Activated T-cell treated with anti-CD3 and anti-CD28 coated beads for 4 hours (primary cell): Measurements from ENCODE around the gene USH1G.
"Not testable (repeated sequence)": the region's sequence is repeated elsewhere in the genome, so short reads cannot be mapped to it uniquely, and the experiment has no call there.

Experiments used
- DNase-seq: peaks from one replicate; pipeline ENCODE4 v3.0.0-alpha.2; 2020

The USH1G gene

GRCh38 chr17:74922694-74923537 is at the start of gene USH1G:
TSS of gene USH1G (minus strand) at chr17:74923255. CDS start at chr17:74923073, 182 bp downstream.
- DNase-seq = peak; percentile 5

GRCh38 chr17:74972107-74972972 is 49.3 kb upstream of the USH1G start, which contains the start of gene HID1:
TSS of gene HID1 (minus strand) at chr17:74972759. CDS start at chr17:74972656, 103 bp downstream.
- DNase-seq = peak; percentile 83

- no peak for DNase-seq
These were observed 48.7 kb upstream of the USH1G start for GRCh38 chr17:74971842-74972106.

GRCh38 chr17:74971069-74971841 is 48.2 kb upstream of the USH1G start:
- no peak for DNase-seq

GRCh38 chr17:74970395-74970794 is 47.3 kb upstream of the USH1G start:
- no peak for DNase-seq

- DNase-seq = not testable (repeated sequence)
These were observed 46.4 kb upstream of the USH1G start for GRCh38 chr17:74969501-74969900.

- no peak for DNase-seq
These were observed 45.3 kb upstream of the USH1G start for GRCh38 chr17:74968361-74968780.

- no peak for DNase-seq
These were observed 42.0 kb upstream of the USH1G start for GRCh38 chr17:74964988-74965622.

- no peak for DNase-seq
These were observed 41.2 kb upstream of the USH1G start for GRCh38 chr17:74964246-74964761.

GRCh38 chr17:74963656-74964055 is 40.6 kb upstream of the USH1G start:
- DNase-seq = no peak

GRCh38 chr17:74962622-74963394 is 39.8 kb upstream of the USH1G start:
- no peak for DNase-seq

- DNase-seq = peak; percentile 82
These were observed 38.7 kb upstream of the USH1G start for GRCh38 chr17:74961657-74962350.

- peak; percentile 22 for DNase-seq
These were observed 37.7 kb upstream of the USH1G start for GRCh38 chr17:74960570-74961342.

GRCh38 chr17:74959826-74960515 is 36.9 kb upstream of the USH1G start:
- DNase-seq = no peak

GRCh38 chr17:74957935-74958740 is 35.1 kb upstream of the USH1G start:
- DNase-seq = peak; percentile 75

- DNase-seq = no peak
These were observed 33.0 kb upstream of the USH1G start for GRCh38 chr17:74956093-74956492.

- no peak for DNase-seq
These were observed 31.8 kb upstream of the USH1G start for GRCh38 chr17:74954665-74955421.

- no peak for DNase-seq
These were observed 31.1 kb upstream of the USH1G start for GRCh38 chr17:74954115-74954514.
